Activated CD8-positive, alpha-beta memory T cell treated with anti-CD3 and anti-CD28 coated beads, Interleukin-2, amount 50 U/mL, for 48 hours (primary cell): ENCODE measurements around the gene TBC1D16.
"Not testable (repeated sequence)": the region's sequence is repeated elsewhere in the genome, so short reads cannot be mapped to it uniquely, and the experiment has no call there.

Experiments used
- DNase-seq: peaks from one replicate; pipeline ENCODE4 v3.0.0-alpha.2; 2020

The TBC1D16 gene

DNA sequence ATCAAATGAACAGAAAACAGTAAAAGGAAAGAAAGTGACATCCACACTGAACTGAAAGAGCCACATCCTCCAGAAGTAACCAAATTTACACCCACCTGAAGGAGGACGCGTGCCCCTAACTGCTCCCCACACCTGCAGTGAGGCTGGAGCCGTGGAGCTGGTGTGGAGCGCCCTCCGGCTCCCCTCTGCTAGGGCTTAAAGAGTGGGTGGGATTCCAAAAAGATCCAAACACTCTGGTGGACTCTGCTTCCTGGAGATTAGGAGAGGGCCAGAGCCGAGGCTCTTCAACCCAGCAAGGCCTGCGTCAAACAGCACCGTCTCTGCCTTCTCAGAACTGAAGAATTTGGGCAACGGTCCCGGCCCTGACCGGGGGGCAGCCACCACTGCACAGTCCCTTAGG is 16.0 kb upstream of the TBC1D16 start:
- no peak for DNase-seq

GRCh38 chr17:80050706-80051105 is 15.0 kb upstream of the TBC1D16 start:
- no peak for DNase-seq

DNA sequence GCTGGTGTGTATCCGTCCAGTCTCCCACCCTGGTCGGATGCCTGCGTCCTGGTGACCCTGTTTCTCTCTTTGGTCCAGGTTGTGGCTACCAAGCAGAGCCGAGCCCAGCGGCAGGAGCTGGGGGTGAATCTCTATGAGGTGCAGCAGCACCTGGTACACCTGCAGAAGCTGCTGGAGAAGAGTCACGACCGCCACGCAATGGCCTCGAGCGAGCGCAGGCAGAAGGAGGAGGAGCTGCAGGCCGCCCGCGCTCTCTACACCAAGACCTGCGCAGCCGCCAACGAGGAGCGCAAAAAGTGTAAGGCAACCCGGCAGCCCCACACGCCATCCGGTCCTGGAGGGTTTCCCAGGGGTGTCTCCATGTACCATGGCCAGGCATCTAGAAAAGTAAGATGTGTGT is 14.3 kb upstream of the TBC1D16 start:
- DNase-seq = no peak

GRCh38 chr17:80047176-80047575 is 11.5 kb upstream of the TBC1D16 start:
- DNase-seq = no peak

GRCh38 chr17:80046709-80047108 is 11.0 kb upstream of the TBC1D16 start:
- not testable (repeated sequence) for DNase-seq

DNA sequence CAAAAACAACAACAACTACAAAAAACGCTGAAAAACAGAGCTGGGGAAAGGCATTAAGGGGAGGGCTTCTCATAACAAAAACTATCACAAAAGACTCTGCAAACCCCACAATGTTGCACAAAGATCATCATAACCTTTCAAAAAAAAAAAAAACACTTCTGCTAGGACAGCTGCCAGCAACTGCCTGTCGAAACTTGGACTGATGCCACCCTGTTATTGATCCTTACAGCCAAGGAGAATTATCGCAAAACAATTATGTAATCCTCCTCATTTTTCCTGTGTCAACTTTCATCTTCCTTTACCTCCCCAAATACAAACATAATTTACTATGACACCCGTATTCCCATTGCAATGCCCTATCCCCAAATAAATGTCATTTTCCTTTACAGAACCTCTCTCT is 10.0 kb upstream of the TBC1D16 start:
- DNase-seq = no peak

- DNase-seq = no peak
Measured at GRCh38 chr17:80043963-80044362, 8.3 kb upstream of the TBC1D16 start.

DNA sequence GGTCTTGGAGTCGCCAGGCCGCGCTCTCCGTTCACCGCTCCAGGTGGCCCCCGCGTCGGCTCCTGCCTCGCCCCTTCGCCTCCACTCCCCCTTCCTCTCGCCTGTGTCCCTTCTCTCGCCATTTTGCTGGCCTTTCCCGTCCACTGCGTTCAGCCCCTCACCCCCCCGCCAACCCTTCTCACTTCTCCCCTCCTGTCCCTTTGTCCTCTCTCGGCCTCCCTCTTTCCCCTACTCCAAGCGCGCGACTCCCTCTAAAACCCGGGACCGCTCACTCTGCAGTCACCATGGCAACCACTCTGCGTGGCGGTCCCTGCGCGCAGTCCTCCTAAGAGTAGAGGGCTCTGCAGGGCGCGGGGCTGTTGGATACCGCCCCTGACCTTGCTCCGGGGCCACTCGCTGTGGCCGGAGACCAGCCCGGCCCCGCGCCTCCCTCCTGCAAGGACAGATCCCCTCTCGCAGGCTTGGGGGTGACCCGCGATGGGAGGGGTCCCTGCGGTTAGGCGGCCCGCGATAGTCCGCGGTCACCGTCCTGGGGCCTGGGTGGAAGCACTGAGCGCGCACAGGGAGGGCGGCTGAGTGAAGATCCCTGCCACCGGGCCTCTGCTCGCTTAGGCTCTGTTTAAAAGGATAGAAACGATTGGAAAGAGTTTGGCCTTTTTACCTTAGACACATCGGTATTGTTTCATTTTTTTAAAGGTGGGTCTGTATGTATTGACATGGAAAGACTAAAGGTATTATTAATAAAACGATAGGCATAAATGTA is 1.2 kb upstream of the TBC1D16 start:
- DNase-seq = no peak

- peak; percentile 85 for DNase-seq
Measured at GRCh38 chr17:80035937-80036714, 454 bp upstream of the TBC1D16 start, which contains the start of gene CCDC40. Gene CCDC40, plus strand, starts transcription at chr17:80036642. Its CDS starts 21 bp downstream, at chr17:80036663.

GRCh38 chr17:80034791-80035686 is 633 bp downstream of the TBC1D16 start:
- peak; percentile 68 for DNase-seq

DNA sequence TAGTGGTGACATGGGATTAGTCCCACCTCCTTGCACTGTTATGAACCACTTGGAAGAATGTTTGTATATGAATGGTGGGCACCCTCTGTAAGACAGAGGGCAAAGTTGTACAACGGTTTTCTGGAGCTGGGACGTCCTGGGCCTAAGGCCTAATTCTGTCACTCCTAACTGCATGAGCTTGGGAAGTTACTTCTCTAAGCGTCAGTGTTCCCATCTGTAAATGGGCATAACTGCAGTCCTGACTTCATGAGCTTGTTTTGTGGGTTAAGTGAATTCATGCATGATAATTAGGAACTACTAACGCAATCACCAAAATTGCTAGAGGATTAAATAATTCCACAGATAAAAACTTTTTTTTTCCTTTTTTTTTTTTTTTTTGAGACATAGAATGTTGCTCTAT is 1.8 kb downstream of the TBC1D16 start:
- DNase-seq = no peak

GRCh38 chr17:80032614-80033171 is 3.0 kb downstream of the TBC1D16 start:
- DNase-seq = no peak

DNA sequence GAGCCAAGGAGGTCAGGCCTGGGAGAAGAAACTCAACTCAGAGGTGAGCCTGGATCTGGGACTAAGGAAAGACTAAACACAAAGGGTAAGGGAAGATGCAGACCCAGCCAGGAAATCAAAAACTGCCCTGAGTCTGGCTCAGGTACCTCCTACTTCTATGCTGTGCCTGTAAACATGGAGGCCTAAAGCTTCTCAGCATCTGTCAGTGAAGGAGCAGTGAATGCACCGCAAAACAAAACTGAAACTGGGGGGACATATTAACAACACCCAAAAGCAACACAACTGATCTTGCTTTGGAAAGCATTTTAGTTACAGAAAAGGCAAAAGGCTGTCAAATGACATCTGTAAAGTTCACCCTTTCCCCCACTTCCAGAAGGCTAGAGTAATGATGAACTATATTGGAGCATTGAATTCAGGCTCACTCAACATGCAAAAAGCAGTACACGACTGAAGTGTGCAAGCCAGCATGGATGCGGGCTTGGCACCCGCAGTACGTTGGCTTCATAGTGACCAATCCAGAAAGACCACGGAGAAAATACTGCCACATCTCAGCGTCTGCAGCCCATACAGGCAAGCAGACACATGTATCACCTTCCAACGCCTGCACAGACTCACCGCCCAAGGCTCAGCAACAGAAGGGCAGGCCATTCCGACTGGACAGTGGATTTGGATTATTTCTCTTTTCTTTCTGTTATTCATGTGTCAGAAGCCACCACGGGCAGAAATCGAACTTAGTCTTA is 3.8 kb downstream of the TBC1D16 start:
- DNase-seq = no peak

GRCh38 chr17:80030730-80031410 is 4.8 kb downstream of the TBC1D16 start:
- DNase-seq = no peak

DNA sequence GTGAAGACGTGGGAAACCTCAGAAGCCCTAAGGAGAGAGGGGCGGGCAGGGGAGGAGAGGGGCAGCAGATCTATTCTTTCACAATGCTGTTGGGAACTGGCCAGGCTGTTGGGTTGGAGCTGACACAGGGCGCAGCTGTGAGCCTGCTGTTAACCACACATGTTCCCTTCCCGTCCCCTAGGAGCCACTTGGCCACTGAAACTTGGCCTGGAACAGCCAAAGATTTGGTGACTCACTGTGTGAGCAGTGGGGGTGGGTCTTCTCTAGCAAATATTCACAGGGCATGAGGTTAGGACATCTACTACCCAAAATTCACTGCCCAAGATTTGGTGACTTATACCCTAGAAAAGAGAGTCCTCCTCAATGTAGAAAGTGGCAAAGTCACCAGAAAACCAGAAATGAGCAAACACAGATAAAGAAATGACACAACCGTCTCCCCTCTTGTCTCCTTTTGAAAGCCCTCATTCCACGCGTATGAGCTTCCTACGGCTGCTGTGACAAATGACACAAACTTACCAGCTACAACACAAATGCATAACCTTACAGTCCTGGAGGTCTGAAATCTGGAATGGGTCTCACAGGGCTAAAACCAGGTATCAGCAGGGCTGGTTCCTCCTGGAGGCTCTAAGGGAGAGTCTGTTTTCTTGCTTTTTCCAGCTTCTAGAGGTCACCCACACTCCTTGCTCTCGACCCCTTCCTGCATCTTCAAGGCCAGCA is 6.3 kb downstream of the TBC1D16 start:
- DNase-seq = no peak

- DNase-seq = no peak
Measured at GRCh38 chr17:80028030-80028429, 7.6 kb downstream of the TBC1D16 start.

- DNase-seq = no peak
Measured at GRCh38 chr17:80027043-80027435, 8.6 kb downstream of the TBC1D16 start.

DNA sequence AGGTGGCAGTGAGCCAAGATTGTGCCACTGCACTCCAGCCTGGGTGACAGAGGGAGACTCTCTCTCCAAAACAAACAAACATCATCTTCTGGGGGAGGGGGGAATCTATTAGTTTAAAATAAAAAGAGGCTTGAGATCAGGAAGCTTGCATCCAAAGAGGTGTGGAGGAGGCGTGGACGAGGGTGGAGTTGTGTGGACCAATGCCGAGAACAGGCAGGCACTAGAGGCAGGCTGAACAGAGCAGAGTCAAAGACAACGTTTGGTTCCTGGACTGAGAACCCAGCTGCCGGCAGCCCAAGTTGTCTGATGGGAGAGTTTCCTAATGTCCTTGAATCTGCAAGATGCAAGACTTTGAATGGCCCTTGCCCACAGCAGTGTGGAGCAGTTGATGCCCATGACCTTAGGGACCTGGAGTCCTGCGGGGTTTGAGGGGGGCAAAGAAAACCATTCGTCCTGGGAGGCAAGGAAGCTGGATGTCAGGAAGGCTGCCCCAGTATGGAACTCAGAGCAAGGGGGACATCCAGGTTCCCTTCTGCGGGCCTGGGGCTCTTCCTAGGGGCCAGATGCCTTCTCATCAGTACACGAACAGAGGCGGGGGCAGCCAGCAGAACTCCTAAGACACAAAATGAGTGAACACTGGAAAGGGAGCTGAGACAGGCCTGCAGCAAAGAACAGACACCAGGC is 9.2 kb downstream of the TBC1D16 start:
- DNase-seq = no peak

DNA sequence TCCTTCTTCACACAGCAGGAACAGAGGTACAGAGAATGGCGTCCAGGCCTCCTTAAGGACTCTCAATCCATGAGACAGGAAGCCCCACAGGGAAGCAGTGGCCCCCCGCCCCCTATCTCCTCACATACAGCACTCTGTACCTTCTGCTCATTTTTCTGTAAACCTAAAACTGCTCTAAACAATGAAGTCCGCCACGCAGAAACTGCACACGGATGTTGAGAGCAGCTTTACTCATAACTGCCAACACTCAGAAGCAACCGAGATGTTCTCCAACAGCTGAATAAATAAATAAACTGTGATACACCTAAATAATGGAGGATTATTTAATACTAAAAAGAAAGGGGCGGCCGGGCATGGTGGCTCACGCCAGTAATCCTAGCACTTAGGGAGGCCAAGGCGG is 9.9 kb downstream of the TBC1D16 start:
- no peak for DNase-seq

GRCh38 chr17:80025140-80025539 is 10.5 kb downstream of the TBC1D16 start:
- DNase-seq = no peak
